Measurements from ENCODE around the gene ZSCAN25.
A peak's percentile ranks its signal among the peaks of the same experiment; 100 is the strongest.
"Not testable (repeated sequence)": the region's sequence is repeated elsewhere in the genome, so short reads cannot be mapped to it uniquely, and the experiment has no call there.

Gene ZSCAN25

DNA sequence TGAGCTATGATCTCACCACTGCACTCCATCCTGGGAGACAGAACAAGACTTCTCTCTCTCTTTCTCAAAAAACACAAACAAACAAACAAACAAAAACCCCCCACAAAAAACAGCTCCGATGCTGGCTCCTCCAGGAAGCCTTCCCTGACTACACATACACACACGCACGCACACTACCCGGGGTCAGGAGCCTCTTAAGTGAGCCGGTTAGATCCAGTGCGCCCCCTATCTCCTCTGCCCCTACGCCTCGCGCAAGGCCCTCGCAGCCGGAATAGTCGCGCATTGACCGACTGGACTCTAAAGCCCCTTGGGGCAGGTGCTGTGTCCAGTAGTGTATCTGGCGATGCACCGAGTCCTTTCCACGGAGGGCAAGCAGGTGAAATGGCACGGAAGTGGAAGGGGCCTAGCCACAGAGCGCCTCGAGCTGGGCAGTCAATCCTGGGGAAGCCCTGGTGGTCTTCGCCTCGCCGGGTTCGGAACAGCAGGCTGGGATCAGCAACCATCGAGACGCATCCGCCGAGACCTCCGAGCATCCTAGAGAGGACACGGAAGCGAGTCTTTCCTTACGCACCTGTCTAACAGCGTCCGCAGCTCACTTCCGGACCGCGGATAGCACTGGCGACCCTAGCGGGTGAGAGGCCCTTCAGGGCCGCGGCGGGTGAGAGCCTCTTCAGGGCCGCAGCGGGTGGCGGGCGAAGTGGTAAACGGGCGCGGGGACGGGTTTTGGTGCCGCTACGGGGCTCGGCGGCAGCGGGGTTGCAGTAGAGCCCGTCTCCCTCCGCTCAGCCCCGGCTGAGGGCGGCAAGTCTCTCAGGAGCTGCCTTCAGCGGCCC lies at the start of gene ZSCAN25:
TSS of gene ZSCAN25 (plus strand) at position 588 of the 833 bp plus-strand sequence. CDS start 2,661 bp downstream, outside the sequence.
- peak; percentile 65 for DNase-seq (ENCODE audit: low read depth)

DNA sequence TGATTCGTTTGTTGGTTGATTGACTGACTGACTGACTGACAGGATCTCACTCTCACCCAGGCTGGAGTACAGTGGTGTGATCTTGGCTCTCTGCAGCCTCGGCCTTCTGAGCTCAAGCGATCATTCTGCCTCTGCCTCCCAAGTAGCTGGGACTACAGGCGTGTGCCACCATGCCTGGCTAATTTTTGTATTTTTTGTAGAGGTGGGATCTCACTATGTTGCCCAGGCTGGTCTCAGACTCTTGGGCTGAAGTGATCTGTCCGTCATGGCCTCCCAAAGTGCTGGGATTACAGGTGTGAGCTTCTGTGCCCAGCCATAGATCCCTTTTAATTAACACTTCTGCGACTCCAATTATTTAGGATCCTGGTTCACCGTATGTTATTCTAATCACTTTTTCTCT lies 48.0 kb upstream of the ZSCAN25 start:
- DNase-seq (ENCODE audit: low read depth): not testable (repeated sequence)

DNA sequence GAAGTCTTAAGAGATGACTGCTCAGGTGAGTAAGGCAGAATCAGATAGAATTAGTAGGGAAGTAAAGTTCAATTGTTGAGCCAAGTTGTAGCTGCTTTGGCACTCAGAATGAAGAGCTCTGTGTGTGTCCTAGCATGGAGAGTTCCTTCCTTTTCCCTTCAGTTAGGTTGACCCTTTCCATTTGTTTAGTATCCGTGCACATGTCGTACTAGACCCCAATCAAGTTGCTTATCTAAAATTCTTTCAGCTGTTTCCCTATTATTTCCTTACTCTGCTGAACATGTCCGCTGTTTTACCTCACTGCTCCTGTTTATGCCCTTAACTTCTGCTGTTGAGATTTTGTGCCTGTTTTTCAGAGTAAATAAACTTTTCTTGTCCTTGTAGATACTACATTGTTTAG lies 45.0 kb upstream of the ZSCAN25 start:
- no peak for DNase-seq (ENCODE audit: low read depth)

DNA sequence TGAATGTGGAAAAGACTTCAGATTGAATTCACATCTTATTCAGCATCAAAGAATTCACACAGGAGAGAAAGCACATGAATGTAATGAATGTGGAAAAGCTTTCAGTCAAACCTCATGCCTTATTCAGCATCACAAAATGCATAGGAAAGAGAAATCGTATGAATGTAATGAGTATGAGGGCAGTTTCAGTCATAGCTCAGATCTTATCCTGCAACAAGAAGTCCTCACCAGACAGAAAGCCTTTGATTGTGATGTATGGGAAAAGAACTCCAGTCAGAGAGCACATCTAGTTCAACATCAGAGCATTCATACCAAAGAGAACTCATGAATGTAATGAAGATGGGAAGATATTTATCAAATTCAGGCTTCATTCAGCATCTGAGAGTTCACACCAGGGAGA lies 43.5 kb upstream of the ZSCAN25 start:
- no peak for DNase-seq (ENCODE audit: low read depth)

DNA sequence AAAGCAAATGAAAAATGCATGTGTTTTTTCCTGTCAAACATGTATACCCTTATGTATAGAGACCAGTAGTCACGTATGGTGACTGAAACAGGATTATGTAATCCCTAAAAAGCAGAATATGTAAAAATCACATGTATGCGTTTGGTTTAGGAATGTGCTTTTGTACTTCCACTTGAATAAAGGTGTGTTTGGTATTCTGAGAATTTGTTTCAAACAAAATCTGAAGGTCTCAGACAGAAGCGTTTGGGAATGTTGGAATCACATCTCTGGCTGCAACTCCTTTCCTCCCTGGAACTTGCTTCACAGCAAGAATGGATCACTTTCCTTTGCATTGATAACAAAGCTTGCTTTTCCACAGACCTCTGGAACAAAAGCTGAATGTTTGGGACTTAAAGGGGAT lies 40.5 kb upstream of the ZSCAN25 start:
- no peak for DNase-seq (ENCODE audit: low read depth)

DNA sequence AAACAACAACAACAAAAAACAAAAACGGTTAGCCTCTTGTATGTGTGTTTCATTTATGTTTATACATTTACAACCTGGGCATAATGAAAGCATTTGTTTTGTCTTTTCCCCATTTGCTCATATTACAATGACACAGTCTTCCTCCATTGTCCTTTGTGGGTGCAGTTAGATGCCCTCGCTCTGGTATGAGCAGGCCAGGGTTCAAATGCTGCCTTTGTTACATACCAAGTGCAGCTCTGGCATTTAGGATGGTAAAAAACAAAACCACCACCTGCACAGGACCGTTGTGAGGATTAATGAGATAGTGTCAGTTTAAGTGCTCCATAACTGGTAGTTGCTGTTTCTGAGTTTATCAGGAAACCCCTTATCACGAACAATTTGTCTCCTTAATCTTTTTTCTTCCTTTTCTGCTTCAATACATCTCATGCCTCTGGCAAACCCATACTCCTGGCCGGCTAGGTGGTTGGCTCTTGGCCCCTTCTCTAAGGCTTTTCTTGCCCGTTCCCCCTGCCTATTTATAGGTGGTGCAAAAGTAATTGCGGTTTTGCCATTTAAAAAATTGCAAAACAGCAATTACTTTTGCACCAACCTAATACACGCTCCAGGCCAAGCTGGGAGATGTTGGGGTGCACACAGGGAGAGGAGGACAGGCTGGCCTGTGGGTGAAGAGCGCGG lies 37.3 kb upstream of the ZSCAN25 start:
- DNase-seq (ENCODE audit: low read depth): no peak

DNA sequence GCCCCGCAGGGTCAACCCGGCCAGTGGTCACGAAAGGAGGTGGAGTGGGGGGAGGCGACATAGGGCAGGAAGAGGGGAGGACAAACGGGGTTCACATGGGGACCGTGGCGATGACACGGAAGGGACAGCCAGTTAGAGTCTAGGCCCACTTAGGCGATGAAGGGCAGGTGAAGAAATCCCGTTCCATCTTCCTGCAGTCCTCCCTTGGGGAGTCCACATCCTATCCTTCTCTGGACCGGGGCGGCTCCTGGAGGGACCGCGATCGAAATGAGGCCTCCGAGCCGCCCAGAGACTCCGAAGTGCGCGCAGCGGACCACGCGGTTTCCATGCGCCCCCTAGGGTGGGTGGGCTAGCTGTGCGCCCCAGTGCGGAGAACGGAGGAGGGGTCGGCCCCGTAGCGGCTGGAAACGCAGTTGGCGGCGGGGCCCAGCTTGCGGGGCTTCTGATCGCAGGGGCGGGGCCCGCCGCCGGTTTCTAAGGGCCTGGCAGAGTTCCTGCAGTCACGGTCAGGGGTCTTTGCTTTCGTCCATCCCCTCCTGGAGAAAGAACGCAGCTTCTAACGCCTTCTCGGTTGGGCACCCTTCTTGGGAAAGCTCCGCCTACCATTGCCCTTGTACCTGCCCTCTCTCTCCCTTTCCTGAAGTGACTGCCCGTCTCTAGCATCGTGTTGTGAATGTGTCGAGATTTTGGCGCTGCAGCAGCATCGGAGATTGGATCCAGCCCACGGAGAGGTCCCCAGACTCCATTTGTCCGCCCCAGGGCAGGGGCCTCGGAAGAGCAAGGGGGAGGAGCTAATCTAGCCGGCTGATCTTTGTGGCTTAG lies 36.6 kb upstream of the ZSCAN25 start:
- no peak for DNase-seq (ENCODE audit: low read depth)

DNA sequence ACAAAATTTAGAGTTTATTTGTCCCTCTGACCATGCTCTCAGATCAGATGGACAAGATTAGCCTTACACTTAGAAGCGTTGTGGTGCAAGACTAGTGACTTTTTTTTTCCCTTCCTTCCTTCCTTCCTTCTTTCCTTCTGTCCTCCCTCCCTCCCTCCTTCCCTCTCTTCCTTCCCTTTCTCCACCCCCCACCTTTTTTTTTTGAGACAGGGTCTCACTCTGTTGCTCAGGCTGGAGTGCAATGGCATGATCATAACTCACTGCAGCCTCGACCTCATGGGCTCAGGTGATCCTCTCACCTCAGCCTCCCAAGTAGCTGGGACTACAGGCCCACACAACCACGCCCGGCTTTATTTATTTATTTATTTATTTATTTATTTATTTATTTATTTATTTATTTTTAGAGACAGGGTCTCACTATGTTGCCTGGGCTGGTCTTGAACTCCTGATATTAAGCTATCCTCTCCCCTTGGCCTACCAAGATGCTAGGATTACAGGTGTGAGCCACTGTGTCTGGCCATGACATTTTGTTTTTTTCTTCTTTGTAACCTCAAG lies 35.9 kb upstream of the ZSCAN25 start:
- not testable (repeated sequence) for DNase-seq (ENCODE audit: low read depth)

DNA sequence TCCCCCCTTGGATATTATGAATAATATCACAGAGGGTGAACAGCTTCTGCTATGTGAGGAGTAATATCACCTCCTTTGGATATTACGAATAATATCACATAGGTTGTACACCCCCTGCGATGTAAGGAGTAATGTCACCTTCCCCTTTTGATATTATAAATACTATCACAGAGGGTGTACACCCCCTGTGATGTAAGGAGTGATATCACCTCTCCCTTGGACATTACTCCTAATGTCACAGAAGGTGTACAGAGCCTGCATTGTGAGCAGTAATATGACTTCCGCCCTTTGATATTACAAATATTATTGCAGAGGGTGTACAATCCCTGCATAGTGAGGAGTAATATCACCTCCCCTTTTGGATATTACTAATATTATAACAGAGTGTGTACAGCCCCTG lies 27.9 kb upstream of the ZSCAN25 start:
- no peak for DNase-seq (ENCODE audit: low read depth)

DNA sequence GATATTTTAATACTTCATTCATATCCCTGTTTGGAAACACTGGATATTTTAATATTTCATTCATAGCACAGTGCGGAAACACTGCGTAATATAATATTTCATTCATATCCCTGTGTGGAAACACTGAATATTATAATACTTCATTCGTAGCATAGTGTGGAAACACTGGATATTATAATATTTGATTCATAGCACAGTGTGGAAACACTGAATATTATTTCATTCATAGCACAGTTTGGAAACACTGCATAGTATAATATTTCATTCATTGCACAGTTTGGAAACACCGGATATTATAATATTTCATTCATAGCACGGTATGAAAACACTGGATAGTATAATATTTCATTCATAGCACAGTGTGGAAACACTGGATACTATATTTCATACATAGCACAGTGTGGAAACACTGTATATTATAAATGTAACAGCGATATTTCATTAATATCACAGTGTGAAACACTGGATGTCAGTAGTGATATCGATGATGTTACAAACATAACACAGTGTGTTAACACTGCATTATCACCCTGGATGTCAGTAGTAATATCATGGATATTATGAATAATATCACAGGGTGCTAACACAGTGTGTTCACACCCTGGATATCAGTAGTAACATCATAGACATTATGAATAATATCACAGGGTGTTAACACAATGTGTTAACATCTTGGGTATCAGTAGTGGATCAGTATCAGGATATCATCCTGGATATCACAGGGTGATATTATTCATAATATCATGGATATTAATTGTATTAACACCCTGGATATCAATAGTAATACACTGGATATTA lies 21.6 kb upstream of the ZSCAN25 start:
- no peak for DNase-seq (ENCODE audit: low read depth)

DNA sequence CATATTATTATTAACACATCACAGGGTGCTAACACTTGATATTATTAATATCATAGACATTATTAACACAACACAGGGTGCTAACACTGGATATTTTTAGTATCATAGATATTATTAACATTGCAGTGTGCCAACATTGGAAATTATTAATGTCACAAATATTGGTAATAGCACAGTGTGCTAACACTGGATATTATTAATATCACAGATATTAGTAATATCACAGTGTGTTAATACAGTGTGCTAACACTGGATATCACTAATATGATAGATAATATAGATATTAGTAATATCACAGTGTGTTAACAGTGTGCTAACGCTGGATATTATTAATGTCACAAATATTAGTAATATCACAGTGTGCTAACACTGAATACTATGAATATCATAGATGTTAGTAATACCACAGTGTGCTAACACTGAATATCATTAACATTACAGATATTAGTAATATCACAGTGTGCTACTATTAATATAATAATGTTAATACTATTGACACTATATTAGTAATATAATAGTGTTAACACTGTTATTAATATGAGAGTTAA lies 20.3 kb upstream of the ZSCAN25 start:
- no peak for DNase-seq (ENCODE audit: low read depth)

DNA sequence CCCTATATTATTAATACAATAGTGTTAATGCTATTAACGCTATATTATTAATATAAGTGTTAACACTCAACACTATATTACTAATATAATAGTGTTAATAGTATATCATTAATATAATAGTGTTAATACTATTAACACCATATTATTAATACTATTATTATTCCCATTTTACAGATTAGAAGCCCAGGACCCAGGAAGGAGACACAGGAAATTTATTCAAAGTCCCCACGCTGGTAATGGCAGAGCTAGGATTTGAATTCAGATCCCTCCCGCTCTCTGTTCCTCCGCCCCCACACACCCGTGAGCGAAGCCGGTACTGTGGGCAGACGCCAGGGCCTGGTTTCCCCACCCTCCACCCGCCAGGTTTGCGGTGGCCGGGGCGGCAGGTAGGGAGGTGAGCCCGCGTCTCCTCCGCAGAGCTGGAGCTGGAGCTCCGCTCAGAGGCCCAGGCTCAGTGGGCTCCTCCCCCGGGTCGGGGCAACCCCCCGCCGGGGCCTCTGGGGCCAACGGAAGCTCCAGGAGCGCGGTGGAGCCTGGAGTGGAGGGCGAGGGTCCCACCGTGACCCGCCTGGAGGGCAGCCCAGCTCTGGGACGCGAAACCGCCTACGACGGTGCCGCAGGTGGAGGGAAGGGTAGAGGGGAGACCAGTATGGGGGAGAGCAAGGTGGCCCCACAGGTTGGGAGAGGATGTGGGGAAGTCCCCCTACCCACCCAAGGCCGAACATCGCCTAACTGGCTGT lies 18.8 kb upstream of the ZSCAN25 start, which contains the start of gene TMEM225B:
TSS of gene TMEM225B (plus strand) at position 506 of the 740 bp plus-strand sequence. CDS start 6,122 bp downstream, outside the sequence.
- DNase-seq (ENCODE audit: low read depth): no peak

DNA sequence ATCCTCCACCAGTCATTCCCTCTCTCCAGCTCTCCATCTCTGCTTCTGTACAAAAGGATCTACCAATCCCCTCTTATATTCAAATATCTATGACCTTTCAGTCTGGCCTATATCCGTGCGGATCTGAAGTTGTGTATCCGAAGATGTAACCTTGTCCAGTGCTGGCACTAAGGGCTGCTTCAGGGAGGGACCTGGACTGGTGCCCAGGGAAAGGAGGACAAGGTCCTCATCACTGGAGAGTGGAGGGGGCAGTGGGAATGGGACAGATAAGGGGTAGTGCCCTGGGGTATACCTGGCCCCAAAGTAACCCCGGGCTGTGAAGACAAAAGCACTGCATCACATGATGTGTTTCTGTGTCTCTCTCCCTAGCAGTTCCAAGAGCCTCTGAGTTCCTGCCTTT lies 16.9 kb upstream of the ZSCAN25 start:
- DNase-seq (ENCODE audit: low read depth): no peak

DNA sequence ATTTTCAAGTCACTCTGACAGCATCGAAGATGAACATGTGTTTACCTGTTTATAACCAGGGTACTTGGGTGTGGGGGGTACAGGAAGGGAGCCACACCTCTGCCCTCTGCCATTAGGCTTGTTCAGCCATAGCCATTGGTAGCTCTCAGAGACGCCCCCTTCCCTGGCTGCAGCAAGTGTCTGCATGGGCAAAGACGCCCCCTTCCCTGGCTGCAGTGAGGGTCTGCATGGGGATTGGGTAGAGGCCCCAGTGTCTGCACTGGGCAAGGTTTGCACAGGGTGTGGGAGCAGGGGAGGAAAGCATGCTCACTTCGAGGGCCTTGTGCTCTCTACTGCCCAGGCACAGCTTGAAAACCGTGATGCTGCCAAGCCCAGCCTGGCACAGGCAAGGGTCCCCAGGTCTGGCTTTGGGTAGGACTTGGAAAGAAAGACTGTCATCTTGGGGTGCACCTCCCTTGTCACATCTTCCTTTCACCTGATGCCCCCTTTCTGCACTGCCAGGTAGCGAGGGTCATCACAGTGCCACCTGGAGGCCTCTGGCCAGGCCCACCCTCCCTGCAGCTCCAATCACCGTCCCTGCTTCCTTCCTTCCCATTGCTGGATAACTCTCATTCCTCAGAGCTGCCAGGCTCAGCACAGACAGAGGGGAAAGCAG lies 15.0 kb upstream of the ZSCAN25 start:
- no peak for DNase-seq (ENCODE audit: low read depth)

DNA sequence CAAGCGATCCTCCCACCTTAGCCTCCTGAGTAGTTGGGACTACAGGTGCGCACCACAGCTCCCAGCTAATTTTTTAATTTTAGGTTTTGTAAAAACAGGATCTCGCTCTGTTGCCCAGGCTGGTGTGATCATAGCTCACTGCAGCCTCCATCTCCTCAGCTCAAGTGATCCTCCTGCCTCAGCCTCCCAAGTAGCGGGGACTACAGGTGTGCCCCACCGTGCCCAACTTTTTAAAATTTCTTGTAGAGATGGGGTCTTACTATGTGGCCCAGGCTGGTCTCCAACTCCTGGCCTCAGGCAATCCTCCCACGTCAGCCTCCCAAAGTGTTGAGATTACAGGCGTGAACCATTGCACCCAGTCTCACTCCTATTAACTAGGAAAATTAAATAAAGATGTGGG lies 11.2 kb upstream of the ZSCAN25 start:
- no peak for DNase-seq (ENCODE audit: low read depth)

DNA sequence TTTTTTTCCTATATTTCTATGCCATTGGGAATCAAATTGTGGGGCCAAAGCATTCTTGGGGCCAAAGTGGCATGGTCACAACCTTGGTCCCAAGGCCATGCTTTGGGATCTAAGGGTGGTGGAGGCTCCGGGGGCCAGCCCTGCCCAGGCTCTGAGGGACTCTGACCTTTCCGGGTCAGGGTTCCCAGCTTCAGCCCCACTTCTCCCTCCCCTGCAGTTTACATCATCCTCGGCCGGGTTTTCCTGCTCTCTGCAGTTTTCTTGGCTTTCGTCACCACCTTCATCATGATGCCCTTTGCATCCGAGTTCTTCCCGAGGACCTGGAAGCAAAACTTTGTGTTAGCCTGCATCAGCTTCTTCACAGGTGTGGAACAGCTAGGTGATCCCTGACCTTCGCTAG lies 10.2 kb upstream of the ZSCAN25 start:
- no peak for DNase-seq (ENCODE audit: low read depth)

DNA sequence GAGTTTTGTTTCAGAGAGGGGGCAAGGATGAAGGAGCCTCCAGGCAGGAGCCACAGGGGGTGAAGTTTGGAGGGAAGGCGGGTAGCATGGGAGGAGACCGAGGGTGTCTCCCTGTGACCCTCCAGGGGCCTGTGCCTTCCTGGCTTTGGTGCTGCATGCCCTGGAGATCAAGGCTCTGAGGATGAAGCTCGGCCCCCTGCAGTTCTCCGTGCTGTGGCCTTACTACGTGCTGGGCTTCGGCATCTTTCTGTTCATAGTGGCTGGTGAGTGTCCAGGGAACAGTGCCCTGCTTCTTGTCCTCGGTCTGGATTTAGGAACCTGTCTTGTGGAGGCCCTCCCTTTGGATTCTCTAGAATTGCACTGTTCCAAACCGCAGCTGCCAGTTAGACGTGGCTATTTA lies 9.2 kb upstream of the ZSCAN25 start:
- no peak for DNase-seq (ENCODE audit: low read depth)

DNA sequence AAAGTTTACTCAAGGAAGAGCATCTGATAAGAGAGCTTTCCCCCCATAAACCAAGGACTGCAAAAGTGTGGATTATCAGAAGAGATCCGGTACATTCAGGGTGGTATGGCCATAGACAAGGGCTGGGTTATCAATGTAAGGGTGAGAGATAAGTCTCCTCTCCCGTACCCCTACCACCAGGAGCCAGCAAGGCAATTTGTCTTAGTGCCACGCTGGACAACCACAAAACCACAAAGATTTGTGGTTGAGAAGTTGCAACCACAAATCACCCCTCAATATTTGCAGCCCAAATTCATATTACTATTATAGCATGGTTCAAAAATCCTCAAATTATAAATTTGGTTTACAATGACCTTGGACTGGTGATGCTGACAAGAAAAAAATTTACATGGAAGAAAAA lies 2.3 kb upstream of the ZSCAN25 start:
- DNase-seq (ENCODE audit: low read depth): no peak

DNA sequence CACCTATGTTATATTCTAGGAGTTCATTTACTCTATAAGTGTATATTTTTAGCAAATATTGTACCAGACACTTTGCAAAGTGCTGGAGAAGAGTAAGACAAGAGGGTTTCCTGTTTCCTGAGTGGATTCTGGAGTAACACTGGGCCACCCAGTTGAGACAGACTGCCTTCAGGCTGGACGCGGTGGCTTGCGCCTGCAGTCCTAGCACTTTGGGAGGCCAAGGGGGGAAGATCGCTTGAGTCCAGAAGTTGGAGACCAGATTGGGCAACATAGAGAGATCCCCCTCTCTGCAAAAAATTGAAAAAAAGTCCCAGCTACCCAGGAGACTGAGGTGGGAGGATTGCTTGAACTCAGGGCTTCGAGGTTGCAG lies 772 bp upstream of the ZSCAN25 start:
- no peak for DNase-seq (ENCODE audit: low read depth)
